Measurements from ENCODE around the gene NFS1.
A peak's percentile ranks its signal among the peaks of the same experiment; 100 is the strongest.
"Not testable (repeated sequence)": the region's sequence is repeated elsewhere in the genome, so short reads cannot be mapped to it uniquely, and the experiment has no call there.

Gene NFS1

DNA sequence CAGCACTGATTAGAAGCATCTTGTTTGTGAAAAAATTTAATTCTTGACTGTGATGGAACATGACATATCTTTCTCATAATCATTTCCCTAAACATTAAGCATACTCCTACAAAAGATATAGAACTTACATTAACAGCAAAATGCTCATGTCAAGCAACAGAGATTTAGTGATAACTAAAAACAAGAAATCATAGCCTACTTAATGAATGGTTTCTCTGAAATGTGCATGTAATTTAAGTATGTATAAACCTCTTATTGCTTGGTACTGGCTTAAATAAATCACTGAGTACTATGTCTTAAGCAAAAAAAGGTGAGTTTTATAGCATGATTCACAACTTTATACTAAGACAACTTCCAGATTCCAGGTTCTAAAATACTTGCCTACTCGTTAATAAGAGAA, 9.3 kb upstream of the NFS1 start:
- DNase-seq (ENCODE audit: insufficient read length, low spot score) (no peak), FAIRE-seq (no peak)
- TF ChIP-seq POLR2AphosphoS5 (IDR thresholded peaks at IDR 0.05; ENCODE audit: low read depth, low read length) = no peak
- no peak for TF ChIP-seq TAF1 (IDR thresholded peaks at IDR 0.05; ENCODE audit: low read depth, low read length)
- no peak for TF ChIP-seq POLR2A (IDR thresholded peaks at IDR 0.05; ENCODE audit: low read depth, low read length)
- no peak for TF ChIP-seq POU2F2 (IDR thresholded peaks at IDR 0.05; ENCODE audit: low read depth, low read length)
- TF ChIP-seq PAX5 (IDR thresholded peaks at IDR 0.05; ENCODE audit: insufficient read depth, low read length, severe bottlenecking) = no peak
- TF ChIP-seq SPI1 (IDR thresholded peaks at IDR 0.05; ENCODE audit: low read depth, low read length) = no peak

DNA sequence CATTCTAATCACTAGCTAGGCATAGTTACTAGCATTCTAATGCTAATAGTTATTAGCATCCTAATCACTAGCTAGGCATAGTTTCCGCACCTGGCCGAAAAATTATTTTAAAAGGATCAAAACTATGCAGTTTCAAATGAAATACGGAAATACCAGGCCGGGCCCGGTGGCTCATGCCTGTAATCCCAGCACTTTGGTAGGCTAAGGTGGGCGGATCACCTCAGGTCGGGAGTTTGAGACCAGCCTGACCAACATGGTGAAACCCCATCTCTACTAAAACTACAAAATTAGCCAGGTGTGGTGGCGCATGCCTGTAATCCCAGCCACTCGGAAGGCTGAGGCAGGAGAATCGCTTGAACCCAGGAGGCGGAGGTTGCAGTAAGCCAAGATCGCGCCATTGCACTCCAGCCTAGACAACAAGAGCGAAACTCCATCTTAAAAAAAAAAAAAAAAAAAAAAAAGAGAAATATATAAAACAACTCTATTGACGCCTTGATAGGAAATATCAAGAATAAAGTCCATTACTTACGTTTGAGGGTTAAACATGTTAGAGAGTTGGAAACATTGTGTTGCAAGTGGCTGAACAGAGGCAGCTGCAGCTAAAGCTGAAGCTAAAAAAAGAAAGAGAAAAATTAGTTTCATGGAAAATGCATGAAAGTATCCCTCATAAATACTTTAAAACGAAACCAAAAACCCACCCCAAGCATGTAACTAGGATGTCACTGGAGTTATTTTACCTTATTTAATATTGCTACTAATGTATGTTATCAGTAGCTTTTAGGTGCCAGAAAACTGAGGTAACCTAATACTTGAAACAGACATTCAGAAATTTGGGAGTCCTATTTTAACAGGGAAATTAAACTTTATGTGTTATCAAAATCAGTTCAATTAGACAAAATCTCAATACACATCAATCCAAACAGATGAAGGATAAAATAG, 7.7 kb upstream of the NFS1 start:
- 0 out of 2 replicates have a peak, but pooled peaks have one; percentile 33 for TF ChIP-seq POLR2A (IDR thresholded peaks at IDR 0.05; ENCODE audit: low read depth, low read length)
- not testable (repeated sequence) for DNase-seq (ENCODE audit: insufficient read length, low spot score); FAIRE-seq

DNA sequence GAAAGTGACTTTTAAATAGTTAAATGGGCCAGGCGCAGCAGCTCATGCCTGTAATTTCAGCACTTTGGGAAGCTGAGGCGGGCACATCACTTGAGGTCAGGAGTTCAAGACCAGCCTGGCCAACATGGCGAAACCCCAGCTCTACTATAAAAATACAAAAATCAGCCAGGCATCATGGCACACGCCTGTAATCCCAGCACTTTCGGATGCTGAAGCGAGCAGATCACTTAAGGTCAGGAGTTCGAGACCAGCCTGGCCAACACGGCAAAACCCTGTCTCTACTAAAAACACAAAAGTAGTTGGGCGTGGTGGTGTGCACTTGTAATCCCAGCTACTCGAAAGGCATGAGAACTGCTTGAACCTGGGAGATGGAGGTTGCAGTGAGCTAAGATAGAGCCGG, 6.7 kb upstream of the NFS1 start:
- FAIRE-seq; DNase-seq (ENCODE audit: insufficient read length, low spot score): not testable (repeated sequence)

DNA sequence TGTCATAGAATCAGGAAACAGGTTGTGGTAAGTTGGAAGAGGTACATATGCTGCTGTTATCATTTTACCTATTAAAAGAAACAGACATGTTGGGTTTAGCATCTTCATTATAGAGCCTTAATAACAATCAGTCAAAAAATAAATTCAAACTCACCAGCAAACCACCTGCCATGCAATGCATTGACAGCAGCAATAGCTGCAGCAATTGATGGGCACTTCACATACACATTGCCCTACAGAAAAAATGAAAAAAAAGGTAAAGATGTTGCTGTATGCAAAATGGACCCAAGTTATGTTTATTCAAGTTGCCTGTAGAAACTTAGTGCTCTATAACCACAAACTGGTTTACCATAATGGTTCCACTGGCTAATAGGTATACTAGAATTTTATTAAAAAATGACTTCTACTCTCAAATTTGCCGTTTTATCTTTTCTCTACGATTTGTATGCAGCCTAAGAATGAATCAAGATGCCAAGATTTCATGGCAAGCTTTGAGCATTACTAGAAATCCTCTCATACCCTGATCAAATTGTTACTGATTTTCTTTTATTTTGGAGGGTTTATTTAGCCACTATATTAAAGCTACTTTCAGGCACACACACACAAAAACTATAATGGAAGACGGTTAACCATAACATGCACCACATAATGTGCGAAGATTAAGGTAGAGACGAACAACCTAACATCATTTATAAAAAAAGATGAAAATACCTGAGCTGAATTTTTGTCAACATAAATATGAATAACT, 5.5 kb upstream of the NFS1 start:
- DNase-seq (ENCODE audit: insufficient read length, low spot score) = no peak
- no peak for FAIRE-seq
- no peak for TF ChIP-seq POLR2A (IDR thresholded peaks at IDR 0.05; ENCODE audit: low read depth, low read length)
- no peak for TF ChIP-seq POU2F2 (IDR thresholded peaks at IDR 0.05; ENCODE audit: low read depth, low read length)
- no peak for TF ChIP-seq TAF1 (IDR thresholded peaks at IDR 0.05; ENCODE audit: low read depth, low read length)
- TF ChIP-seq POLR2AphosphoS5 (IDR thresholded peaks at IDR 0.05; ENCODE audit: low read depth, low read length) = no peak
- no peak for TF ChIP-seq SPI1 (IDR thresholded peaks at IDR 0.05; ENCODE audit: low read depth, low read length)
- TF ChIP-seq PAX5 (IDR thresholded peaks at IDR 0.05; ENCODE audit: insufficient read depth, low read length, severe bottlenecking) = no peak

DNA sequence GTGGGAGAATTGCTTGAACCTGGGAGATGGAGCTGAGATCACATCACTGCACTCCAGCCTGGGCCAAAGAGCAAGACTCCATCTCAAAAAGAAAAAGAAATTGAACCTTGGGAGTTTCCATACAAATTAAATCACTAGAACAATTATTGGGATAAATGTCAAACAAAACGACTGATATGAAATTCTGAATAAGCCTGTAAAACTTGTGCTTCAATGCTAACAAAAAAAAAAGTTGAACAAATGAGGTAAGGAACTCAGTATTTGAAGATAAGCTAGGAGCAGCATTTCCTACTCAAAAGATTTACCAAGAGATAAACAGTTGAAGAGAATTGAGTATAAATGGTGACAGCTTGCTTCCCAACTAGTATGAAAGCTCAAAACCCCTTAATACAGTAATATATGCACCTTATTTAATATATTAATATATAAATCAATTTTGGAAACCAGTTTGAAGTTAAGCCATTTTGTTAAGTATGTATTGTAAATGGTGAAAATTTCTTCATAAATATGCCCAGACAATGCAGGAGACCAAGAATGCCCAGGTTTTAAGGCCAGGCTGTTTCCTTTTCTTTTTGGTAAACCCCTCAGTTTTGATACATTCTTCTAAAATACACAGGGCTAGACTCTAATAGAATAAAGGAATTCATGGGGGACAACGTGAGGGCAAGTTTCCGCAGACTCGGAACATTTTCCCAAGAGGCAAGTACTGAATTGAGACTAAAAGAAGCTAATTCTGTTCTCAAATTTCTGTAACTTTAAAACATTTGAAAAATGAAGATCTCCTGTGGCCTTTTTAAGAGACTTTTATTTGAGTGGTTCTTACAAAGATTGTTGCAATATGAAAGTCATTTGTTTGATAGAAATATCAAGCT, 3.9 kb upstream of the NFS1 start:
- TF ChIP-seq POLR2A (IDR thresholded peaks at IDR 0.05; ENCODE audit: low read depth, low read length) = peak; percentile 40
- TF ChIP-seq PAX5 (IDR thresholded peaks at IDR 0.05; ENCODE audit: insufficient read depth, low read length, severe bottlenecking) = no peak
- FAIRE-seq (no peak), DNase-seq (ENCODE audit: insufficient read length, low spot score) (no peak)

DNA sequence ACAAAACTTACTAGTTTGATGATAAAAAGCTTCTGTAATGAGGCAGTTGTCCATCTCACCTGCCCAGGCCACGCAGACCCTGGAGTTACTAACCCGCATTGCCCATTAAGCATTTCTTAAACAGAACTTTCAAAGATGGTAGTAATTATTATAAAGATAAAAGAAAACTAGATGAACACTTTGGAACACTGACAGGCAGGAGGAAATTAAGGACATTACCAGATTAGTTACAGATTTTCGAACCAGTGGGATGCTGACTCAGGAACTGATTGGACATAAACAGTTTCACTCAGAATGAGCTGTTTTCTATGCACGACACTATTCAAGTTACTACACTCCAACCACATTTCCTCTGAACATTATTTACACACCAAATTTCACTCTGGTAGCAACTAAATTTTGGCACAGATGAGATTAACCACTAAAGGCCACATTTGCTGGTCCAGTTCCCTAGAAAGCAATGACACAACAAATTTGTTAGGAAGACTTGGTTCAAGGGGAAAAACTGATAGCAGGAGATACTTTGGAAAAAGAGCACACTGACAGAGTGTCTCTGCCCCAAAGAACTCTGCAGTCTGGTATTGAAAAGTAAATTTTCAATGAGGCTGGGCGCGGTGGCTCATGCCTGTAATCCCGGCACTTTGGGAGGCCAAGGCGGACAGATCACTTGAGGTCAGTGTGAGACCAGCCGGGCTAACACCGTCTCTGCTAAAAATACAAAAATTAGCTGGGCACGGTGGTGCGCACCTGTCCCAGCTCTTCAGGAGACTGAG, 3.1 kb upstream of the NFS1 start:
- FAIRE-seq (no peak), DNase-seq (ENCODE audit: insufficient read length, low spot score) (no peak)
- TF ChIP-seq SPI1 (IDR thresholded peaks at IDR 0.05; ENCODE audit: low read depth, low read length) (no peak), POLR2AphosphoS5 (IDR thresholded peaks at IDR 0.05; ENCODE audit: low read depth, low read length) (peak; percentile 77), POLR2A (IDR thresholded peaks at IDR 0.05; ENCODE audit: low read depth, low read length) (no peak; the same call in 1 of the 2 replicates), PAX5 (IDR thresholded peaks at IDR 0.05; ENCODE audit: insufficient read depth, low read length, severe bottlenecking) (no peak), TAF1 (IDR thresholded peaks at IDR 0.05; ENCODE audit: low read depth, low read length) (no peak), POU2F2 (IDR thresholded peaks at IDR 0.05; ENCODE audit: low read depth, low read length) (peak; percentile 61; the same call in 1 of the 2 replicates)

DNA sequence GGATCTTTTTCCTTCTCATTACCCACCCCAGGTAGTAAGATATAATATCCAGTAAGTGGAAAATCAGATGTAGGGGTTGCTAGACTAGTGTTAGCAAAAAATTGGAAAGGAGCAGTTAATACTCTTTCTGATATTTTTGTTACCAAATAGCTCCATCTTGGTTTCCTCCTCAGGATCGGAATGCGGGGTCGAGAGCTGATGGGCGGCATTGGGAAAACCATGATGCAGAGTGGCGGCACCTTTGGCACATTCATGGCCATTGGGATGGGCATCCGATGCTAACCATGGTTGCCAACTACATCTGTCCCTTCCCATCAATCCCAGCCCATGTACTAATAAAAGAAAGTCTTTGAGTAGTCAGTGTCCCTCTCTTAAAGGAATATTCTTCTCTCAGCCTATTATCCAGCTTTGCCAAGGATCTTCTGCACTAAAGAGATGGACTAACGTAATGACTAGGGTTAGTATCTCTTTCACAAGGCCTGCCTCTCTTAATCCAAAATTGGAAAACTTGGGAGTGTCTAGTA, 1.5 kb upstream of the NFS1 start:
- FAIRE-seq (no peak), DNase-seq (ENCODE audit: insufficient read length, low spot score) (no peak)
- TF ChIP-seq SPI1 (IDR thresholded peaks at IDR 0.05; ENCODE audit: low read depth, low read length) (no peak), TAF1 (IDR thresholded peaks at IDR 0.05; ENCODE audit: low read depth, low read length) (no peak), PAX5 (IDR thresholded peaks at IDR 0.05; ENCODE audit: insufficient read depth, low read length, severe bottlenecking) (no peak), POLR2A (IDR thresholded peaks at IDR 0.05; ENCODE audit: low read depth, low read length) (no peak), POU2F2 (IDR thresholded peaks at IDR 0.05; ENCODE audit: low read depth, low read length) (no peak), POLR2AphosphoS5 (IDR thresholded peaks at IDR 0.05; ENCODE audit: low read depth, low read length) (no peak)

DNA sequence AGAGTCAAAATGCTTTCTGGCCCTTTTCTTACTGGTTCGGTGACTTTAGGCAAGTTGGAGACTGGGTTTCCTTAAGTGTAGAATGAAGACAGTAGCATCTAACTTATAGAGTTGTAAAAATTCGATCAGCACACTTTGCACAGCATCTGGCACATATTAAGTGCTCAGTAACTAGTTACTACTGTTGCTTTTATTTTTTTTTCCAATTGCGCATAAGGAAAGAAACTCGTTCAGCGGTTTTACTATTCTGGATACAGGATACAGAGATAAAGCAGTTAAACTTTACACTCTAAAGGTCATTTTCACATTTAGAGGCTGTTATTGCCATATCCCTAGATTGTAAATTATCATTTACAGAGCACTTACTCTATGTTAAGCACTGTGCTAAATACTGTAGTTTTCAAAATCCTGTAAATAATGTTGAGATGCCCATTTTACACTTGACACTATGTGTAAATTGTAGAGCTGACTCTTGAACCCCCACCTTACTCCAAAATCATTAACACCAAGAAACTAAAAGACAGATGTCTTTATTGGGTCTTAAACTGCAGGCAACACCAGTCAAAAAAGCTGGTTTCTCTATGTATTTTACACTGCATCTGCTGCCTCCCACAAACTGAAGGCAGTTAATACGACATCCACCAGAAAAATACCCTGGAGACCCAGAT, 939 bp upstream of the NFS1 start:
- TF ChIP-seq POLR2AphosphoS5 (IDR thresholded peaks at IDR 0.05; ENCODE audit: low read depth, low read length) = no peak
- TF ChIP-seq POU2F2 (IDR thresholded peaks at IDR 0.05; ENCODE audit: low read depth, low read length) = no peak
- TF ChIP-seq POLR2A (IDR thresholded peaks at IDR 0.05; ENCODE audit: low read depth, low read length) = no peak
- no peak for TF ChIP-seq PAX5 (IDR thresholded peaks at IDR 0.05; ENCODE audit: insufficient read depth, low read length, severe bottlenecking)
- no peak; the same call in 1 of the 2 replicates for TF ChIP-seq TAF1 (IDR thresholded peaks at IDR 0.05; ENCODE audit: low read depth, low read length)
- no peak for TF ChIP-seq SPI1 (IDR thresholded peaks at IDR 0.05; ENCODE audit: low read depth, low read length)
- FAIRE-seq (no peak), DNase-seq (ENCODE audit: insufficient read length, low spot score) (no peak)
